ENCODE data around the gene PRKCQ.

Gene PRKCQ

DNA sequence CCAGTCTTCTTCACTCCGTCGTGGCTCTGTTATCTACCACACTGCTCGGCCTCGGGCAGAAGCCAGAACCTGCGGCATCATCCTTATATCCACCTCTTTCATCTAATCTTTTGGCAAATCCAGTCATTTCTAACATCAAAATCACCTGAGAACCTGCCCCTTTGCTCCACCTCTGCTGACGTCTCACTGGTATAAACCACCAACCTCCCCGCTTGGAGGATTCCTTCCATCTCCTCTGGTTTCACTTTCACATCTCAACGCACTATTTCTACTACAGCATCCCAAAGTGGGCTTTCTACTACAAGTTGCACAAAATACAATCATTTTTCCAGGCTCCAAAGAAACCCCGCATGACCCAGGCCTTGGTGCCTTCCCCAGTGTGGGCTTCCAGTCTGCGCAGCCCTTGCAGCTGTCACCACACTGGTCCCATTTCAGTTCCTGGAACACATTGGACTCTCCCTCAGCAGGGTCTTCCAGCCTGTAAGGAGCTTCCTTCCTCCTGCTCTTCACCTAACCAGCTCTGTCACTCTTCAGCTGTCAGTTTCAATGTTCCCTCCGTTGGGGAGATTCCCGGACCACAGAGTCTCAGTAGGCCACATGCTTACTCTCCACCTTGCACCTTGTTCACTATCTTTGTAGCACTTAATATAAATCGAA, 85.0 kb downstream of the PRKCQ start:
- Histone ChIP-seq H3K36me3 (no peaks in the 10 kb centered on the region), H3K27me3 (peaks cover 6% of the 10 kb centered on the region), H3K4me3 (ENCODE audit: low read depth, low read length) (peak overlapping the region; percentile 17; the same call in 1 of the 2 replicates), H3K4me1 (no peaks in the 10 kb centered on the region), H3K9me3 (no peaks in the 10 kb centered on the region)
- no peak for DNase-seq
- TF ChIP-seq, protein P1, sequence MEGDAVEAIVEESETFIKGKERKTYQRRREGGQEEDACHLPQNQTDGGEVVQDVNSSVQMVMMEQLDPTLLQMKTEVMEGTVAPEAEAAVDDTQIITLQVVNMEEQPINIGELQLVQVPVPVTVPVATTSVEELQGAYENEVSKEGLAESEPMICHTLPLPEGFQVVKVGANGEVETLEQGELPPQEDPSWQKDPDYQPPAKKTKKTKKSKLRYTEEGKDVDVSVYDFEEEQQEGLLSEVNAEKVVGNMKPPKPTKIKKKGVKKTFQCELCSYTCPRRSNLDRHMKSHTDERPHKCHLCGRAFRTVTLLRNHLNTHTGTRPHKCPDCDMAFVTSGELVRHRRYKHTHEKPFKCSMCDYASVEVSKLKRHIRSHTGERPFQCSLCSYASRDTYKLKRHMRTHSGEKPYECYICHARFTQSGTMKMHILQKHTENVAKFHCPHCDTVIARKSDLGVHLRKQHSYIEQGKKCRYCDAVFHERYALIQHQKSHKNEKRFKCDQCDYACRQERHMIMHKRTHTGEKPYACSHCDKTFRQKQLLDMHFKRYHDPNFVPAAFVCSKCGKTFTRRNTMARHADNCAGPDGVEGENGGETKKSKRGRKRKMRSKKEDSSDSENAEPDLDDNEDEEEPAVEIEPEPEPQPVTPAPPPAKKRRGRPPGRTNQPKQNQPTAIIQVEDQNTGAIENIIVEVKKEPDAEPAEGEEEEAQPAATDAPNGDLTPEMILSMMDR (IDR thresholded peaks at IDR 0.05; ENCODE audit: low read depth, low read length): no peak

GRCh38 chr10:6494442-6494819, 85.6 kb downstream of the PRKCQ start:
- no peak for DNase-seq
- Histone ChIP-seq H3K4me1 (no peaks in the 10 kb centered on the region), H3K27me3 (peaks cover 6% of the 10 kb centered on the region; the same call in 1 of the 2 replicates), H3K36me3 (no peaks in the 10 kb centered on the region), H3K4me3 (ENCODE audit: low read depth, low read length) (no peak overlapping the region), H3K9me3 (no peaks in the 10 kb centered on the region)
- TF ChIP-seq, protein P1 (IDR thresholded peaks at IDR 0.05; ENCODE audit: low read depth, low read length): no peak

DNA sequence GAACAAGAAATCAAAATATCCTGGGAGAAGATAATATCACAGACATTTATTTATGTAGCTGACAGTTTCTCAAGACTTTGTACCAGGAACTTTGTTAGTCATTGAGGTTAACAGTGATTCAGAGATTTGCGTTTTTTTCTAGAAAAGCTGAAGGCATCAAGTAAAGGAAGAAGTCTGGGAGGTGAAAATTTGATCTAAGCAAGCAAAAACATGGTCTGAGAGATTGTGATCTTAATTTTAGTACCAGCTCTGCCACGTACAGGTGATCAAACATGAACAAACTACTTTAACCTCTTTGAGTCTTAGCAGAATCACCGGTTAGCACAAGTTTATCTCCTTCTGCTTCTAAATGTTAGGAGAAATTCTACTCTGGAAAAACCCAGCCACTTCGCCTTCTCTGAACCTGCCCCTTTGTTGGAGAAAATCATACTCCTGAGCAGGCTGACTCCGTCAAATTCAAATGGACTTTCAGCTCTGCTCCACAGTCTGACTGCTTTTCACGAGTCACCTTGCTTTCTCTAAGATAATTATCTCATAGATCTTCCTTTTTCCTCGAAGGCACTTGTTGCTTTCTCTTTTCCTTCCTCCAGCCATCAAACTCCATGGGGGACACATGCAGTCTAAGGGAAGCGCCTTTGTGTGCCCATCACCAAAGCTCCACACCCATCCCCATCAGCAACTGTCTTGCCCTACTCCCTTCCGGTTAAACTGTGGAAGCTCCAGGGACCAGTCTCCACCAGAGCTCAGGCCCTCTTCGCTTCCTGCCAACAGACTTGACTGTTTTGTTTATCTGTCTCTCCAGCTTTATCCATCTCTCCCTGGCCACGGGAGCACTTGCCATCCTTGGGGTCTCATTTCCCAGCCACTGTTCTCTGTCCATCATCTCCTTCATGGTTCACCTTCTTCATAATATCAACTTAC, 86.3 kb downstream of the PRKCQ start:
- TF ChIP-seq, protein P1 (IDR thresholded peaks at IDR 0.05; ENCODE audit: low read depth, low read length): no peak
- Histone ChIP-seq H3K36me3 (no peaks in the 10 kb centered on the region), H3K9me3 (no peaks in the 10 kb centered on the region), H3K4me1 (no peaks in the 10 kb centered on the region), H3K27me3 (peaks cover 6% of the 10 kb centered on the region; the same call in 1 of the 2 replicates), H3K4me3 (ENCODE audit: low read depth, low read length) (no peak overlapping the region)
- DNase-seq: no peak

DNA sequence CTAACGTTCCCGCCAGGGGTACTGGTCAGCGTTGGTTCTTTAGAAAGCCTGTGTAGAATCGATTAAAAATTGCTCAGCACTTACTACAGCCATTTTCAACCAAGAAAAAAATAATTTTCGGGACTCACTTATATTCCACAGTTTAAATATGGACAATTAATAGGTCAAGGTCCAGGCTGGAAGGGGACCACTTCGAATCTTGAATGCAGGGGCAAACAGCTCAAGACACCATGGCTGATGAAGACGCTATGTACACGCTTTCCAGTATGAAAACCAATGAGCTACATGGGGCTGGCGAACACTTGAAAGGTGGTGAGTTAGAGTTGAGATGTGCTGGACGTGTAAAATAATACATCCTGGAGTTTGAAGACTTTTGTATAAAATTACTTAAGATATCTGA, 87.2 kb downstream of the PRKCQ start:
- no peak for DNase-seq
- no peaks in the 10 kb centered on the region for H3K36me3 ChIP-seq
- H3K27me3 ChIP-seq: peaks cover 6% of the 10 kb centered on the region; the same call in 1 of the 2 replicates
- no peaks in the 10 kb centered on the region for H3K4me1 ChIP-seq
- TF ChIP-seq, protein P1 (IDR thresholded peaks at IDR 0.05; ENCODE audit: low read depth, low read length): no peak
- H3K9me3 ChIP-seq: no peaks in the 10 kb centered on the region
- no peak overlapping the region for H3K4me3 ChIP-seq (ENCODE audit: low read depth, low read length)

DNA sequence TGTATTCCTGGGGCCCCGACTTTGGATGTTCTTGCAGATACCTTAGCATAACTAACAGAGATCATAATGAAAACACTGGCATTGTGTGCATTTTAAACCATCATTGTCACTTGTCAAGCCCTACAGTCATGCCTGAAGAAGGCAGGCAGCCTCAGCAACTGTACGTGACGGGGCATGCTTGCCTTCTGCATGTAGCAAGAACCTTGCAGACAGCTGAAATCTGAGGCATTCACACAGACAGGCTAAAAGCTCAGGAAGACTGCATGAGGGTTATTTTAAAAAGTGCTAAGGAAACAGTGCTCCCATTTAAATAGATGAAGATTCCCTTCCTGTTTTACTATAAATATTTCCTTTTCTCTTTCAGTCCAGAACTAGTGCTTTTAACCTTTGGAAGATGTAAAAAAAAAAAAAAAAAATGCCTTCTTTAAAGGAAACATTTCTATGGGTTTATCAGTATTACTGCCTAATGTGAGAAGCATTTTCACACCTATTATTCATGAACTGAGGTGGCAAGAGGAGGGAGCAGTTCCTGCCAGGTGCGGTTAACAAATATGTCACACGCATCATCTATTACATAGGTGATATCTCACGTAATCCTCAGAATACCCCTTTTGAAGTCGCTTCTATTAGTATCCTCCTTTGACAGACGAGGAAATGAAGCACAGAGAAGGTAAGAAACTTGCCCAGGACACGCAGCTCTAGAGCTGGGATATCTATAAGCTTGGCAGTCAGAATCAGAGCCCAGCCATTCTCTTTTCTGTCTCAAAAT, 88.1 kb downstream of the PRKCQ start:
- H3K4me3 ChIP-seq (ENCODE audit: low read depth, low read length): no peak overlapping the region
- TF ChIP-seq, protein P1 (IDR thresholded peaks at IDR 0.05; ENCODE audit: low read depth, low read length): no peak
- H3K36me3 ChIP-seq: no peaks in the 10 kb centered on the region
- no peaks in the 10 kb centered on the region for H3K4me1 ChIP-seq
- peaks cover 6% of the 10 kb centered on the region; the same call in 1 of the 2 replicates for H3K27me3 ChIP-seq
- DNase-seq: no peak
- no peaks in the 10 kb centered on the region for H3K9me3 ChIP-seq
